ENCODE data around the gene TYROBP.

TYROBP gene

DNA sequence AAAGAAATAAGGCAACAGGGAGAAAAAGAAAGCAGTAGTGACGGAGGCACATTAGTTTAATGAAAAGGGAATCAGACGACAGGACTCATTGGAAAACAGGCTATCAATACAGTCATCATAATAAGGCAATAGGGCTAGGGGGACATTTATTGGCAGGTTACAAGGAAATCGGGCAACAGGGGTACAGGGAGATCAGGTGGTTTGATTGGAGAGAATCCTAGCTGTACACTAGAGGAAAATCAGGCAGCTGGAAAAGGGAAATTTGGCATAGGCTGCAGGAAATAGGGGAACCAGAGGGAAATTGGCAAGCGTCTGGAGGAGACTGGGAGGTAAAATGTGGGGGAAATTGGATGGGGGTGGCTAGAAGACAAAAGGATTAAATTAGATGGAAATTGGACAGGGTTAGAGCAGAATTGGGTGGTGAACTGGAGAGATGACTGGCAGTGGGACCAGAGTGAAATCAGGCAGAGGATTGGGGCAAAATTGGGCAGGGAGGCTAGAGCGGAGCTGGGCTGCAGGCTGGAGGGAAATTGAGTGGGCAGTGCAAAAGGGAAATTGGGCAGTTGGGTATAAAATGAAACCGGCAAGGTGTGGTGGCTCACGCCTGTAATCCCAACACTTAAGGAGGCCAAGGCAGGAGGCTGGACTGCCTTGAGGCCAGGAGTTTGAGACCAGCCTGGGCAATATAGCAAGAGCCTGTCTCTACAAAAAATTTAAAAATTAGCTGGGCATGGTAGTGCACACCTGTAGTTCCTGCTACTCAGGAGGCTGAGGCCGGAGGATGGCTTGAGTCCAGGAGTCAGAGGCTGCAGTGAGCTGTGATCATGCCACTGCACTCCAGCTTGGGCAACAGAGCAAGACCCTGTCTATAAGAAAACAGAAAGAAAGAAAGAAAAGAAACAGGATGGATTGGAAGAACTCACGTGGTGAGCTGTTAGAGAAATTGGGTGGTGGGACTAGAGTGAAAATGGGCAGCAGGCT is 35.5 kb upstream of the TYROBP start:
- no peak for DNase-seq (ENCODE audit: low read depth)
- H3K4me3 ChIP-seq (ENCODE audit: low read length) = no peak overlapping the region
- TF ChIP-seq, protein P1, sequence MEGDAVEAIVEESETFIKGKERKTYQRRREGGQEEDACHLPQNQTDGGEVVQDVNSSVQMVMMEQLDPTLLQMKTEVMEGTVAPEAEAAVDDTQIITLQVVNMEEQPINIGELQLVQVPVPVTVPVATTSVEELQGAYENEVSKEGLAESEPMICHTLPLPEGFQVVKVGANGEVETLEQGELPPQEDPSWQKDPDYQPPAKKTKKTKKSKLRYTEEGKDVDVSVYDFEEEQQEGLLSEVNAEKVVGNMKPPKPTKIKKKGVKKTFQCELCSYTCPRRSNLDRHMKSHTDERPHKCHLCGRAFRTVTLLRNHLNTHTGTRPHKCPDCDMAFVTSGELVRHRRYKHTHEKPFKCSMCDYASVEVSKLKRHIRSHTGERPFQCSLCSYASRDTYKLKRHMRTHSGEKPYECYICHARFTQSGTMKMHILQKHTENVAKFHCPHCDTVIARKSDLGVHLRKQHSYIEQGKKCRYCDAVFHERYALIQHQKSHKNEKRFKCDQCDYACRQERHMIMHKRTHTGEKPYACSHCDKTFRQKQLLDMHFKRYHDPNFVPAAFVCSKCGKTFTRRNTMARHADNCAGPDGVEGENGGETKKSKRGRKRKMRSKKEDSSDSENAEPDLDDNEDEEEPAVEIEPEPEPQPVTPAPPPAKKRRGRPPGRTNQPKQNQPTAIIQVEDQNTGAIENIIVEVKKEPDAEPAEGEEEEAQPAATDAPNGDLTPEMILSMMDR (conservative IDR thresholded peaks at IDR 0.05; ENCODE audit: low read depth, low read length) = no peak

DNA sequence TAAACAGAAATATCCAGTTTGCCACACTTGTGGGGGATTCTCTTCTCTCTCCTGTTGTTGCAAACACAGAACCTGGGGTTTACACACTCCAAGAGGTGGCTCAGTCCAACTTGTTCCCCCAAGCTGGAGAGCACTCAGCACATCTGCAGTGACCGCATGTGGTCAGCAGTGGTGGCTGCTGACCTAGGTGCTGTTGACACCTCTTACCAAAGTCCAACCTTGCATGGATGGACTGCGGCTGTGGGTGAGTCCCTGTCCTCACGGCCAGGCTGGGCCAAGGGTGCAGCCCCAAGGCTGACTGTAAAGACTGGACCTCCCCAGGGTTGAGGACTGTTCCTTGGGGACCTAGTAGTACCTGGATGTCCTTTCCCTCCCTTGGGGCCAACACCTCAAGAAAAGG is 34.1 kb upstream of the TYROBP start:
- no peak overlapping the region for H3K4me3 ChIP-seq (ENCODE audit: low read length)
- TF ChIP-seq, protein P1 (conservative IDR thresholded peaks at IDR 0.05; ENCODE audit: low read depth, low read length) = no peak
- DNase-seq (ENCODE audit: low read depth) = no peak

DNA sequence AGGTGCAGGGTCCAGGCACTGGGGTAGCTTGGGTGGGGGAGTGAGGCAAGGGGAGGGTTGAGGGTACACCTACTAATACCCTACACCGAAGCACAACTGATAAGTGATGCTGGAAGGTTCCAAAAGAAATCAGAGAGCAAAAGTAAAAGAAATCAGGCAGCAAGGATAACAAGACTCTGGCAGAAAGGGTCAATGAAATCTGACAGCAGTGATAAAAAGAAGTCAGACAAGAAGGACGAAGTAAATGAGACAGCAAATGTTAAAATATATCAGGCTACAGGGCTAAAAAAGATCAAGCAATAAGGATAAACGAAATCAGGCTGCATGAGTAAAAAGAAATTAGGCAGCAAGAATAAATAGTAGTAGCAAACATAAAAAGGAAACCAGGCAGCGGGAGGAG is 32.7 kb upstream of the TYROBP start:
- TF ChIP-seq, protein P1 (conservative IDR thresholded peaks at IDR 0.05; ENCODE audit: low read depth, low read length) = no peak
- H3K4me3 ChIP-seq (ENCODE audit: low read length) = no peak overlapping the region
- no peak for DNase-seq (ENCODE audit: low read depth)

DNA sequence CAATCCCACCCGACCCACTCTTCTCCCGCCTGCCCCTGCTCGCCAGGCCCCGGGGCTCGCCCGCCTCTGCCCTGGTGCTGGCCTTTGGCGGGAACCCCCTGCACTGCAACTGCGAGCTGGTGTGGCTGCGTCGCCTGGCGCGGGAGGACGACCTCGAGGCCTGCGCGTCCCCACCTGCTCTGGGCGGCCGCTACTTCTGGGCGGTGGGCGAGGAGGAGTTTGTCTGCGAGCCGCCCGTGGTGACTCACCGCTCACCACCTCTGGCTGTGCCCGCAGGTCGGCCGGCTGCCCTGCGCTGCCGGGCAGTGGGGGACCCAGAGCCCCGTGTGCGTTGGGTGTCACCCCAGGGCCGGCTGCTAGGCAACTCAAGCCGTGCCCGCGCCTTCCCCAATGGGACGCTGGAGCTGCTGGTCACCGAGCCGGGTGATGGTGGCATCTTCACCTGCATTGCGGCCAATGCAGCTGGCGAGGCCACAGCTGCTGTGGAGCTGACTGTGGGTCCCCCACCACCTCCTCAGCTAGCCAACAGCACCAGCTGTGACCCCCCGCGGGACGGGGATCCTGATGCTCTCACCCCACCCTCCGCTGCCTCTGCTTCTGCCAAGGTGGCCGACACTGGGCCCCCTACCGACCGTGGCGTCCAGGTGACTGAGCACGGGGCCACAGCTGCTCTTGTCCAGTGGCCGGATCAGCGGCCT is 32.1 kb upstream of the TYROBP start:
- no peak overlapping the region for H3K4me3 ChIP-seq (ENCODE audit: low read length)
- DNase-seq (ENCODE audit: low read depth) = no peak
- TF ChIP-seq, protein P1 (conservative IDR thresholded peaks at IDR 0.05; ENCODE audit: low read depth, low read length) = no peak

DNA sequence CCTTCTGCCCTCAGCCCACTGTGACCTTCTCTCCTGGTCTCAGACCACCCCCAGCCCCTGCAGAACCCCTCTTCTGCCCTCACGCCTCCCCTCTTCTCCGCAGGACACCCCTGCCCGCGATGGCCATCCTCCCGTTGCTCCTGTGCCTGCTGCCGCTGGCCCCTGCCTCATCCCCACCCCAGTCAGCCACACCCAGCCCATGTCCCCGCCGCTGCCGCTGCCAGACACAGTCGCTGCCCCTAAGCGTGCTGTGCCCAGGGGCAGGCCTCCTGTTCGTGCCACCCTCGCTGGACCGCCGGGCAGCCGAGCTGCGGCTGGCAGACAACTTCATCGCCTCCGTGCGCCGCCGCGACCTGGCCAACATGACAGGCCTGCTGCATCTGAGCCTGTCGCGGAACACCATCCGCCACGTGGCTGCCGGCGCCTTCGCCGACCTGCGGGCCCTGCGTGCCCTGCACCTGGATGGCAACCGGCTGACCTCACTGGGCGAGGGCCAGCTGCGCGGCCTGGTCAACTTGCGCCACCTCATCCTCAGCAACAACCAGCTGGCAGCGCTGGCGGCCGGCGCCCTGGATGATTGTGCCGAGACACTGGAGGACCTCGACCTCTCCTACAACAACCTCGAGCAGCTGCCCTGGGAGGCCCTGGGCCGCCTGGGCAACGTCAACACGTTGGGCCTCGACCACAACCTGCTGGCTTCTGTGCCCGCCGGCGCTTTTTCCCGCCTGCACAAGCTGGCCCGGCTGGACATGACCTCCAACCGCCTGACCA is 31.4 kb upstream of the TYROBP start:
- TF ChIP-seq, protein P1 (conservative IDR thresholded peaks at IDR 0.05; ENCODE audit: low read depth, low read length) = no peak
- DNase-seq (ENCODE audit: low read depth) = no peak
- H3K4me3 ChIP-seq (ENCODE audit: low read length) = no peak overlapping the region

DNA sequence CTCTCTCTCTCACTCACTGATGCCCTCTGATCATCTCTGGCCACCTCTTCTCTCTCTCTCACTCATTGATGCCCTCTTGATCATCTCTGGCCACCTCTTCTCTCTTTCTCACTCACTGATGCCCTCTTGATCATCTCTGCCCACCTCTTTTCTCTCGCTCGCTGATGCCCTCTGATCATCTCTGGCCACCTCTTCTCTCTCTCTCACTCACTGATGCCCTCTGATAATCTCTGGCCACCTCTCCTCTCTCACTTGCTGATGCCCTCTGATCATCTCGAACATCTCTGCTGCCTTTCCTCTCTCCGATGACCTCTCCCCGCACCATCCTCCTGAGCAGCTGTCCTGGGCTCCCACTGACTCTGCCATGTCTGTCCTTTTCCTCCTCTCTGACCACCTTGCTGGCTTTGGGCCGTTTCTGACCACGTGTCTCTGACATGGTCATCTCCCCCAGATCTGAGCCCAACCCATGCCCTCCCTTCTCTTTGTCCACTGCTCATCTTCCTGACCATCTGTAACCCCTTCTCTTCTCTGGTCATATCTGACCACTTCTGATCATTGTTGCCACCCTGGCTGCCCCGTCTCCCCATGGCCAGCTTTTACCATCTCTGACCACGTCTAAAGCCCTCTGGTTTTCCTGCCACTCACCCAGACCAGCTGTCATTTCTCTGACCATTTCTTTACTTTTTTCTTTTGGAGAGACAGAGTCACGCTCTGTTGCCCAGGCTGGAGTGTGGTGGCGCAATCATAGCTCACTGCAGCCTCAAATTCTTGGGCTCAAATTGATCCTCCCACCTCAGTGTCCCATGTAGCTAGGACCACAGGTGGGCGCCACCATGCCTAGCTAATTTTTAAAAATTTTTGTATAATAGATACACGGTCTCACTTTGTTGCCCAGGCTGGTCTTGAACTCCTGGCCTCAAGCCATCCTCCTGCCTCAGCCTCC is 30.5 kb upstream of the TYROBP start:
- TF ChIP-seq, protein P1 (conservative IDR thresholded peaks at IDR 0.05; ENCODE audit: low read depth, low read length) = no peak
- H3K4me3 ChIP-seq (ENCODE audit: low read length) = no peak overlapping the region
- no peak for DNase-seq (ENCODE audit: low read depth)
